ENCODE data around the gene LIPK. TPM values are rescaled to one million over a fixed set of nuclear protein-coding genes. Genes with fewer than 3 reads are reported as not detected.

Gene LIPK
- polyA plus RNA-seq, 3 donors: not detected

Other genes with a start within 250 kb of the LIPK start
- gene RNLS, start 122.9 kb upstream of the LIPK start, polyA plus RNA-seq: 10 to 100 TPM in 2 of 3 donors, 1 to 10 TPM in 1; 6.5 to 13.3 (median 10.8) TPM
- under 1 TPM in 2 of 3 donors, not detected in 1; 0.03 to 0.14 TPM for gene LIPJ, start 119.5 kb upstream of the LIPK start, polyA plus RNA-seq
- gene LIPF, start 41.8 kb upstream of the LIPK start, polyA plus RNA-seq: 1,000 to 10,000 TPM in 1 of 3 donors, 100 to 1,000 TPM in 1, 1 to 10 TPM in 1; 1.3 to 2,549 (median 298) TPM
- under 1 TPM in 1 of 3 donors, not detected in 2; 0.49 TPM for gene LIPN, start 53.8 kb downstream of the LIPK start, polyA plus RNA-seq
- gene LIPM, start 96.5 kb downstream of the LIPK start, polyA plus RNA-seq: under 1 TPM in 1 of 3 donors, not detected in 2; 0.04 TPM
- gene ANKRD22, start 145.6 kb downstream of the LIPK start, polyA plus RNA-seq: 10 to 100 TPM in 1 of 3 donors, 1 to 10 TPM in 2; 1.0 to 14.7 (median 3.2) TPM
- 1 to 10 TPM; 2.4 to 5.4 (median 2.6) TPM for gene STAMBPL1, start 174.0 kb downstream of the LIPK start, polyA plus RNA-seq
- gene ACTA2, start 246.5 kb downstream of the LIPK start, polyA plus RNA-seq: 100 to 1,000 TPM in 2 of 3 donors, 10 to 100 TPM in 1; 37.2 to 242 (median 231) TPM